Activated CD8-positive, alpha-beta memory T cell treated with anti-CD3 and anti-CD28 coated beads for 1 hour (primary cell): Measurements from ENCODE around the gene SYNPO2.

Source experiments
- DNase-seq, 2 donors: peaks; one replicate each; pipeline ENCODE4 v3.0.0-alpha.2; 2020; ENCODE audit warnings: low read depth in 1 of 2; ENCODE audit errors: extremely low read depth in 1 of 2

Gene SYNPO2

GRCh38 chr4:118923891-118924290 is 35.2 kb downstream of the SYNPO2 start:
- no peak for DNase-seq

- no peak for DNase-seq
Observed at GRCh38 chr4:118927974-118928373, 39.3 kb downstream of the SYNPO2 start.

- DNase-seq = no peak
Observed at GRCh38 chr4:118930255-118930654, 41.6 kb downstream of the SYNPO2 start.

GRCh38 chr4:118931786-118932185 is 43.1 kb downstream of the SYNPO2 start:
- no peak for DNase-seq

GRCh38 chr4:118935819-118936218 is 47.2 kb downstream of the SYNPO2 start:
- DNase-seq = no peak

GRCh38 chr4:118936406-118936805 is 47.8 kb downstream of the SYNPO2 start:
- no peak for DNase-seq

- DNase-seq = no peak
Observed at GRCh38 chr4:118939169-118939783, 50.6 kb downstream of the SYNPO2 start.

- no peak for DNase-seq
Observed at GRCh38 chr4:118941149-118941548, 52.5 kb downstream of the SYNPO2 start.

GRCh38 chr4:118941799-118942198 is 53.1 kb downstream of the SYNPO2 start:
- no peak for DNase-seq

- no peak for DNase-seq
Observed at GRCh38 chr4:118942465-118942864, 53.8 kb downstream of the SYNPO2 start.

GRCh38 chr4:118947095-118947494 is 58.4 kb downstream of the SYNPO2 start:
- no peak for DNase-seq

GRCh38 chr4:118948545-118949144 is 60.0 kb downstream of the SYNPO2 start:
- no peak for DNase-seq

- DNase-seq = no peak
Observed at GRCh38 chr4:118950224-118950623, 61.6 kb downstream of the SYNPO2 start.

GRCh38 chr4:118950929-118951570 is 62.4 kb downstream of the SYNPO2 start:
- DNase-seq = no peak

- no peak for DNase-seq
Observed at GRCh38 chr4:118953276-118953675, 64.6 kb downstream of the SYNPO2 start.

GRCh38 chr4:118954246-118954645 is 65.6 kb downstream of the SYNPO2 start:
- DNase-seq = no peak

- DNase-seq = no peak
Observed at GRCh38 chr4:118955515-118955914, 66.9 kb downstream of the SYNPO2 start.

GRCh38 chr4:118957722-118958445 is 69.2 kb downstream of the SYNPO2 start:
- no peak for DNase-seq

GRCh38 chr4:118962540-118962939 is 73.9 kb downstream of the SYNPO2 start:
- DNase-seq = no peak

- DNase-seq = no peak
Observed at GRCh38 chr4:118964891-118965411, 76.3 kb downstream of the SYNPO2 start.

GRCh38 chr4:118967393-118967792 is 78.7 kb downstream of the SYNPO2 start:
- no peak for DNase-seq
